PC-3 (cell line): Measurements from ENCODE around the gene CFAP47.

ENCODE experiments used
- EZH2phosphoT487 ChIP-seq: fragments of 300-600 bp; sonication (generic); IDR thresholded peaks from 2 replicates; pipeline ENCODE4 v1.6.1; 2018; ENCODE audit warnings: mild to moderate bottlenecking, antibody characterized with exemption, low read length, borderline replicate concordance
- TF ChIP-seq, protein P1 (sequence below): fragments of 300-600 bp; sonication (generic); conservative IDR thresholded peaks from 2 replicates; pipeline ENCODE4 v1.5.1; 2017; ENCODE audit warnings: antibody characterized with exemption, low read depth, mild to moderate bottlenecking, low read length

DNA sequence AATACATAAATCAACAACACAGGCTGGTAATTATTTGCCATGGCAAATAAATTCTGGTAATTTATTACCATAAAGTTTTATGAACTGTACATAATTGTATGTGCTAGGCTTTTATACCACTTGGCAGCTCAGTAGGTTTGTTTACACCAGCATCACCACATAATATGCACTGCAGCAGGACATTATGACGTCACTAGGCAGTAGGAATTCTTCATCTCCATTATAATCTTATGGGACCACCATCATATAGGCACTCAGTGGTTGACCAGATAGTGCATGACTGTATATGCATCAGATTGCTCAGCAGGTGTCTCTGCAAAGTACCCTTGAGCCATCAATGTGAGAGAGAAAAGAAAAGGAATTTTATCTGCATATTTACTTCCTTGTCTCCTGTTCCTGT, 295.4 kb downstream of the CFAP47 start:
- no peak for TF ChIP-seq EZH2phosphoT487
- TF ChIP-seq, protein P1, sequence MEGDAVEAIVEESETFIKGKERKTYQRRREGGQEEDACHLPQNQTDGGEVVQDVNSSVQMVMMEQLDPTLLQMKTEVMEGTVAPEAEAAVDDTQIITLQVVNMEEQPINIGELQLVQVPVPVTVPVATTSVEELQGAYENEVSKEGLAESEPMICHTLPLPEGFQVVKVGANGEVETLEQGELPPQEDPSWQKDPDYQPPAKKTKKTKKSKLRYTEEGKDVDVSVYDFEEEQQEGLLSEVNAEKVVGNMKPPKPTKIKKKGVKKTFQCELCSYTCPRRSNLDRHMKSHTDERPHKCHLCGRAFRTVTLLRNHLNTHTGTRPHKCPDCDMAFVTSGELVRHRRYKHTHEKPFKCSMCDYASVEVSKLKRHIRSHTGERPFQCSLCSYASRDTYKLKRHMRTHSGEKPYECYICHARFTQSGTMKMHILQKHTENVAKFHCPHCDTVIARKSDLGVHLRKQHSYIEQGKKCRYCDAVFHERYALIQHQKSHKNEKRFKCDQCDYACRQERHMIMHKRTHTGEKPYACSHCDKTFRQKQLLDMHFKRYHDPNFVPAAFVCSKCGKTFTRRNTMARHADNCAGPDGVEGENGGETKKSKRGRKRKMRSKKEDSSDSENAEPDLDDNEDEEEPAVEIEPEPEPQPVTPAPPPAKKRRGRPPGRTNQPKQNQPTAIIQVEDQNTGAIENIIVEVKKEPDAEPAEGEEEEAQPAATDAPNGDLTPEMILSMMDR = no peak
